Inflammatory macrophage treated with lipopolysaccharide for 1 hour (primary cell): ENCODE measurements around the gene SPAG5.

ENCODE experiments used
- DNase-seq, 2 donors: peaks; one replicate each; pipeline ENCODE4 v3.0.0-alpha.2; 2020 to 2022

SPAG5 gene

GRCh38 chr17:28572259-28573039 is 26.4 kb downstream of the SPAG5 start:
- no peak for DNase-seq

GRCh38 chr17:28571361-28572122 is 27.3 kb downstream of the SPAG5 start, which contains the start of gene PIGS:
PIGS (minus strand) TSS chr17:28571524; CDS start chr17:28571496, 28 bp downstream.
- DNase-seq = peak; percentile 91 to 95

DNA sequence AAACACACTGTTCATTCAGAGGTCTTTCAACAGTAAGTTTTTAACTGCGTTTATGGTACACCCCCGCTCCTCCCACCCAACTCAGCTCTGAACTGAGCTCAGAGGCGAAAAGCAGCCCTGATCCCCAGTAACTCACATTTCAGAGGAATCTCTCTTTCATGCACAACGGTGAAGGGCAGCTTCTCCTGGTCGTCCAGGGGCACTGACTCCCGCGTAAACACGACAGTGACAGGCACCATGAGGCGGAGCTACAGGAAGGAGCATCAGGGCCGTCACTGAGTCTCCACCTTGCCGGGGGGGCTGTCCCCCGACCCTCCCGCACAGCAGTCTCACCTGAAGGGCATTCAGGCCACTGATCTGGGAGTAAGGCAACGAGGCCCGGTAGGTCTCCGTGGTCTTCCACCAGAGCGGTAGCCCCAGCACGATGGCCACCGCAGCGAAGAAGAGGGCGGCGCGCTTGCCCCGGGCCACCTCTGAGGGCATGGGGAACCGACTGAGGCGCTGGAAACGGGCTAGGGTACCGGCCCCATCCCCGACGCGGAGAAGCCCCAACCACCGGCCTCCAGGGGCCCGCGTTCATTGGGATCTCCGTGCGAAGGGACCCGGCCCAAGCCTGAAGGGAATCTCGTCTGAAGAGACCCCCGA is 28.0 kb downstream of the SPAG5 start:
- DNase-seq = no peak

DNA sequence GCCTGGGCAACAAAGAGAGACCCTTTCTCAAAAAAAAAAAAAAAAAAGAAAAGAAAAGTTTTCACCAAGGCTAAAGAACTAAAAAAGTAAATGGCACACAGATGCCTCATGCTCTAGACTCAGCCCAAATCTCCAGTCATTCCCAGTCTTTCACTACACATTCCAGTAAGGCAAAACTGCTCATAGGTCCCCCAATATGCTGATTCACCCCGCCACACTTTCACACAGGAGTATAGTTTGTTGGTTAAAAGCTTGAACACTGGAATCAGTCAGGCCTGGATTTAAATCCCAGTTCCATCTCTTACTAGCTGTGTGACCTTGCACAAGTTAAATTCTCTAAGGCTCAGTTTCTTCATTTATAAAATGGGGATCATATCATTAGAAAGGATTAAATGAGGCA is 29.4 kb downstream of the SPAG5 start:
- DNase-seq = no peak

- peak; percentile 60 to 65 for DNase-seq
Observed at GRCh38 chr17:28567604-28568003, 31.2 kb downstream of the SPAG5 start.

DNA sequence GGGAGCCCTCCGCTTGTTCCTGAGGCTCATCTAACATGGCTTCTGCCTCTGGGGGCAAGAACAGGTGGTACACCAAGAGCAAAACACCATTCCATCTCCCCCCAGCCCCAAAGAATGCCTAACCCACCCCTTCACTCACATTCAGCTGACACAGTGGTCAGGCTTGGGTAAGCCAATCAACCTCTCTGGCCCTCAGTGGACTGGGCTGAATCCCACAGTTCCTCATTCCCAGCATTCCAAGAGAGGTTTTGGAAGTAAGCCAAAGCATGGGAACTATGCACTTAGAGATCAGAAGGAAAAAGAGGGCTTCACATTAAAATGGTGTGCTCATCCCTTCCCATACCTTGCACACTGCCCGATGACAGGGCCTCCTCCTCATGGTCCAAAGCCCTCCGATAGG is 35.4 kb downstream of the SPAG5 start:
- no peak for DNase-seq

DNA sequence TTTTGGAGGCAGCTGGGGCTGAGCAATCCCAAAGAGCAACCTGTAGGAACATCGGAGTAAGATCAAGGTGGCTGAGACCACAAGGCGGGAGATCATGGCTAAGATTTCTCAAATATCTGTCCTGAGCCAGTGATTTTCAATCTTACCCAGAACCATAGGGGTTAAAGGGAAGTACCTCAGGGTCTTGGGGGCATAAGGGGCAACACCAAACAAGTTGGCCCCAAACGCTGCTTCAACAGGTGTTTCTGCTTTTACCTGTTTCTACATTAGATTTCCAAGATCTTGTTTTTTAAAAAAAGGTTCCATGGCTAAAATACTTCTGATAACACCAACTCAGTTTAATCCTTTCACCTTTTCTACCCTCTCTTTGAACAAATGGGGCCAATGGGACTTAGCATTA is 43.8 kb downstream of the SPAG5 start:
- no peak for DNase-seq

DNA sequence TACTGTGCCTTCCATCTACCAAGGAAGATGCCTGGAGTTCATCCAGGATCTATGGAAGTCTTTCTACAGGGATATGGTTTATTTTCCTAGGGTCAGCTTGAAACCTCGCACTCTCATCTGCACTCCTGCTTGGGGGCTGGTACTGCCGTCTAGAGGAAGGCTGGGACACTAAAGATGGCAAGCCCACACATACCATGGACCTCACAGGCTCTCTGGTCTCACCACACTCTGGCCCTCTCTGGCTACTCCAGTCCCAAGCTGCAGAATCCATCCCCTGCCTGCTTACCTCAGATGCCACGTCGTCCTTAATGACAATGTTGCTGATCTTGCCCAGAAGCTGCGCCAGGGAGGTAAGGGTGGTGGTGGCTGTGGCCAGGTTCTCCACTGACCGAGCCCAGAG is 44.3 kb downstream of the SPAG5 start:
- DNase-seq = no peak

DNA sequence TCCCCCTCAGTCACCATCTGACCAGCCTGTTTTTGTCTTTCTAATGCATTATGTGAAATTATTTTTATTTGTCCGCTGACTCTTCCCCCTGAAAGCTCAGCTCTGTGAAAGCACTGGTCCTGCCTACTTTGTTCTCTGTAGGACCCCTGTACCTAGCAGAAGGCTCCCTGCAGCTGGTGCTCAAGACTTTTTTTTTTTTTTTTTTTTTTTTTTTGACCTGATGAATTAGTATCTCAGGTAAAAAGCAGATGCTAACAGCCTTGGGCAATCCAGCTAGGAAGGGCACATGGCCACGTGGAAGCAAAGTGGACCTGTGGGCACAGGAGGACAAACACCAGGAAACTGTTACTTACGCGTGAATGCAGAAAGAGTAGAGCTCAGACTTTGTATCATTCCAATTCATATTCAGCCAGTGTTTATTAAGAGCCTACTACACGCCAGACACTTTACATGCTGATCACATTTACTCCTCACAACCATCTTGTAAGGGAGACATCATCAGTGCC is 45.8 kb downstream of the SPAG5 start:
- no peak for DNase-seq

- peak; percentile 64 to 82 for DNase-seq
Observed at GRCh38 chr17:28552176-28552999, 46.4 kb downstream of the SPAG5 start, which contains the start of gene UNC119. UNC119 (minus strand) TSS chr17:28552624; CDS start chr17:28552557, 67 bp downstream.

GRCh38 chr17:28551421-28552175 is 47.2 kb downstream of the SPAG5 start:
- DNase-seq = no peak

- no peak for DNase-seq
Observed at GRCh38 chr17:28550858-28551257, 48.0 kb downstream of the SPAG5 start.

DNA sequence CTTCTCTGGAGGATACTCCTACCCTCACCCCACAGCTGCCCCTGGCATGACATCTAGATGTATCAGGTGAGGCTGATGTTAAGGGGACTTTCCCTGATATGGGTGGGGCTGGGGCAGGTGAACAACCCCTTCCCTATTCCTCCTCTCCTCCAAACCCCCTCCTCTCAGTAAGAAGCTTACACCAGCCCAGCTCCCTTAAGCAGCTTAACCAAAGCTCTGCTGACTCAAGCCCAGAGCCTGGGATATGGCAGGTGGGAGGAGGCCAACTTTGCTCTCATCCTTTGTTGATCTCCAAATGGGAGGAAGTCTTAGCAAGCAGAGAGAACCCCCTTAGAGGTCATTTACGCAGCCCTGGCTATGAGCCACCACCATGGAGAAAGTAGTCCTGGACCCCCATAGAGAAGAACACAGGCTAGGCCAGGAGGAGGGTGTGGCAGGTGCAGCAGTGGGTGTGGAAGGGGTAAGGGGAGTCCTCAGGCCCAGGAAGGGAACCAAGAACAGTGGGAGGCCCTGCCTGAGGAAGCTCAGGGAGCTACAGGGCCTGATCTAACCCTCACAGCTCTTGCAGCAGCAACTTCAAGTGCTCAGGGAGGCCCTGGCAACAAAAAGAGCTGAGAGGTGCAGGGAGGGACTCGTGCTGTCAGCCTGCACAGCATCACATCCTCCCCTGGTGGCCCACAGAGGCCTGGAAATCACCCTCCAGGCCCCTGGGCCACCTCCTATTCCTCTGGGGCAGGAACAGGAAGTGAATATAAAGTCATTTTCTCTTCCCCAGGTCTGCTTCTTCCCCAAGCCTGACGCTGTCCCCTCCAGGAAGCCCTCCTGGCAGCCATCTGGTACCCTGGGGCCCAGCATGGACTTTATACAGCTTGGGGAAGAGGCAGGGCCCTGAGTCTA is 49.3 kb downstream of the SPAG5 start:
- peak; percentile 67 to 88 for DNase-seq

GRCh38 chr17:28548417-28549130 is 50.3 kb downstream of the SPAG5 start:
- no peak for DNase-seq

GRCh38 chr17:28547623-28548416 is 51.0 kb downstream of the SPAG5 start:
- peak; percentile 79 to 94 for DNase-seq

DNA sequence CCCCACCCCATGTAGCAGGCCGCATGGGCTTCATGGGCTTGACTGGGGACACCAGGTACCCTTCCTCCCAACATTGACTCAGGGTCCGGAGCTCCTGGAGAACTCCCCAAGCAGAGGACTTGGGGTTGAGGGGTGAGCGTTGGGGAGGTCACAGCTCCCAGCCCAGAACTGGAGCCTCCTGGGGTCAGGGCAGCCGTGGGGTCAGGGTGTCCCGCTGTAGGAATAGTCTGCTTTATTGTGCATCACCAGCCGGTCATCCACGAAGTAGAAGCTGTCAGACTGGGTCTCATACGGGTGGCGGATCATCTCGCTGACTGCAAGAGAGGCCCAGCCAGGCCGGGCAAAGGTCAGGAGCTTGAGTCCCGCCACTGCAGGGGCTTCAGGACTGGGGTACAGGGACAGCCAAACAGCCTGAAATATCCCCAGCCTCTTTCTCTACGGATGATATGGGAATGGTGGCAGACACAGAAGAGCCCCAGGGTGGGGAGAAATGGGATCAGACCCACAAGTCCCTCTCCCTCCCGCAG is 51.7 kb downstream of the SPAG5 start:
- no peak for DNase-seq

- no peak for DNase-seq
Observed at GRCh38 chr17:28545787-28546415, 52.9 kb downstream of the SPAG5 start.

DNA sequence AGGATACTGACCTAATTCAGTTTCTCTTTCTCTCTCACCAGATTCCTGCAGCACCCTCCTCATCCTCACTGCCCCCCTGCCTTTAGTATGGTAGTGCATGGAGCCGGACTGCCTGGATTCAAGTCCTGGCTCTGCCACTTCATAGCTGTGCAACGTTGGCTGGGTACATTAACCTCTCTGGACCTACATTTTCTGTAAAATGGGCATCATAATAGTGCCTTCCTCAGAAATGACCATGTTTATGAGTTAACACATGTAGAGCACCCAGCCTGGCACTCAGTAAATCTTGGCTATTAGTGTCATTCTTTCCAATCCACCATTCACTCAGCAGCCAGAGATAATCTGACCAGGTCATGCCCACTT is 53.7 kb downstream of the SPAG5 start:
- DNase-seq = no peak
